Bone marrow (tissue), 2 donors: ENCODE measurements around the gene MAL.
"Not testable (repeated sequence)": the region's sequence is repeated elsewhere in the genome, so short reads cannot be mapped to it uniquely, and the experiment has no call there.

ENCODE experiments used
- DNase-seq, 2 donors: peaks; one replicate each; lab custom pipeline; 2025; lab: John Stamatoyannopoulos, UW

The MAL gene

GRCh38 chr2:95032868-95033603 is 7.5 kb downstream of the MAL start:
- no peak for DNase-seq

- no peak for DNase-seq
Observed at GRCh38 chr2:95034221-95034620, 8.7 kb downstream of the MAL start.

GRCh38 chr2:95034818-95035217 is 9.3 kb downstream of the MAL start:
- DNase-seq, result no peak

- no peak for DNase-seq
Observed at GRCh38 chr2:95036596-95037383, 11.3 kb downstream of the MAL start.

- DNase-seq, result no peak
Observed at GRCh38 chr2:95037384-95037839, 11.9 kb downstream of the MAL start.

GRCh38 chr2:95037841-95038585 is 12.5 kb downstream of the MAL start:
- DNase-seq, result not testable (repeated sequence)

- no peak for DNase-seq
Observed at GRCh38 chr2:95038635-95039298, 13.3 kb downstream of the MAL start.

- DNase-seq, result no peak
Observed at GRCh38 chr2:95039363-95039762, 13.9 kb downstream of the MAL start.

- DNase-seq, result no peak
Observed at GRCh38 chr2:95039978-95040377, 14.5 kb downstream of the MAL start.

GRCh38 chr2:95040426-95040825 is 14.9 kb downstream of the MAL start:
- DNase-seq, result no peak

GRCh38 chr2:95041060-95041823 is 15.7 kb downstream of the MAL start:
- DNase-seq, result no peak

- no peak for DNase-seq
Observed at GRCh38 chr2:95041824-95042442, 16.4 kb downstream of the MAL start.

- DNase-seq, result no peak
Observed at GRCh38 chr2:95042472-95043271, 17.2 kb downstream of the MAL start.

- DNase-seq, result no peak
Observed at GRCh38 chr2:95043300-95044093, 18.0 kb downstream of the MAL start.

- DNase-seq, result no peak
Observed at GRCh38 chr2:95044601-95045000, 19.1 kb downstream of the MAL start.

- no peak for DNase-seq
Observed at GRCh38 chr2:95046371-95047112, 21.0 kb downstream of the MAL start.

- DNase-seq, result no peak
Observed at GRCh38 chr2:95047629-95048510, 22.4 kb downstream of the MAL start.
